Transverse colon (tissue), 4 donors: ENCODE data around the gene BCAM.

ENCODE experiments used
- EP300 ChIP-seq: sonication (generic); formaldehyde crosslinking; IDR thresholded peaks from one replicate; pipeline ENCODE4 v1.6.1; 2017; ENCODE audit warnings: antibody characterized with exemption, low read depth
- POLR2A ChIP-seq: fragments of 450-650 bp; IDR thresholded peaks from one replicate; pipeline ENCODE4 v1.6.1; 2016; ENCODE audit warnings: antibody characterized with exemption, mild to moderate bottlenecking, moderate library complexity
- POLR2AphosphoS5 ChIP-seq, 3 donors: sonication (generic); formaldehyde crosslinking; IDR thresholded peaks; one replicate each; pipeline ENCODE4 v1.6.1; 2016; ENCODE audit warnings: antibody characterized with exemption in 3 of 3
- TF ChIP-seq, protein P1 (sequence below), 5 experiments: fragments of 200-600 bp in 3 of 5; fragments of 450-650 bp in 2 of 5; sonication (generic) in 3 of 5; IDR thresholded peaks; 1 replicate in 2 of 5; 2 replicates in 3 of 5; pipeline ENCODE4 v1.5.1; 2016 to 2017; ENCODE audit warnings: antibody characterized with exemption in 5 of 5, inconsistent platforms in 3 of 5, mild to moderate bottlenecking in 2 of 5, moderate library complexity in 1 of 5

DNA sequence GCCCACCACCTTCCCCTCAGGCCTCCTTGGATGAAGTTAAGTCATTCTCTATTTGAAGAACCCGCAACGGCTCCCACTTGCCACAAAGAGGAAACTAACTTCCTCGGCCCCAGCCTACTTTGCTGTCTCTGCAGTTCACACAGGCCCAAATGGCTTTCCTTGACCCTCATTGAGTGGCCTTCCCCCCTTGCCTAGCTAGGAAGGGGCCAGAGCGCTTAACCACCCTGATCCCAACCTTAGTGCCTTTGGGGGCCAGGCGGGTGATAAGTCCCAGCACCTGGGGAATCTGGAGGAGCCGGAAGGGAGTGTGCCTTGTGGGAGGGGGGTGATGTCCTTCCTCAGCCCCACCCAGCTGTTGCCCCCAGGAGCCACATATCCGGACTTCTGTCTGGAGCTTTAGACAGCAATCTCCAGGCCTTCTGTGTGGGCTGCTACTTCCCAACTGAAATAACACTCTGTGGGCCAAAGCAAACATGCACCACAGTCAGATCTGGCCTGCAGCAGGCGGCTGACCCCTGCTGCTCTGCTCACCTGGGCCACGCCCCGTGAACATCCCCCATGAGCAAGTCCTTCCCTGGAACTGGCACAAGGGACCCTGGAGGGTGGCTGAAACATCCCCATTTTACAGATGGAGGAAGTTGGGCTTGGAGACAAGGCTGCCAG is 47.6 kb downstream of the BCAM start:
- TF ChIP-seq EP300: no peak
- TF ChIP-seq, protein P1, sequence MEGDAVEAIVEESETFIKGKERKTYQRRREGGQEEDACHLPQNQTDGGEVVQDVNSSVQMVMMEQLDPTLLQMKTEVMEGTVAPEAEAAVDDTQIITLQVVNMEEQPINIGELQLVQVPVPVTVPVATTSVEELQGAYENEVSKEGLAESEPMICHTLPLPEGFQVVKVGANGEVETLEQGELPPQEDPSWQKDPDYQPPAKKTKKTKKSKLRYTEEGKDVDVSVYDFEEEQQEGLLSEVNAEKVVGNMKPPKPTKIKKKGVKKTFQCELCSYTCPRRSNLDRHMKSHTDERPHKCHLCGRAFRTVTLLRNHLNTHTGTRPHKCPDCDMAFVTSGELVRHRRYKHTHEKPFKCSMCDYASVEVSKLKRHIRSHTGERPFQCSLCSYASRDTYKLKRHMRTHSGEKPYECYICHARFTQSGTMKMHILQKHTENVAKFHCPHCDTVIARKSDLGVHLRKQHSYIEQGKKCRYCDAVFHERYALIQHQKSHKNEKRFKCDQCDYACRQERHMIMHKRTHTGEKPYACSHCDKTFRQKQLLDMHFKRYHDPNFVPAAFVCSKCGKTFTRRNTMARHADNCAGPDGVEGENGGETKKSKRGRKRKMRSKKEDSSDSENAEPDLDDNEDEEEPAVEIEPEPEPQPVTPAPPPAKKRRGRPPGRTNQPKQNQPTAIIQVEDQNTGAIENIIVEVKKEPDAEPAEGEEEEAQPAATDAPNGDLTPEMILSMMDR (IDR thresholded peaks at IDR 0.05): no peak
- TF ChIP-seq POLR2AphosphoS5 (IDR thresholded peaks at IDR 0.05): no peak
- TF ChIP-seq POLR2A: no peak
